Iris pigment epithelial cell (primary cell): ENCODE measurements around the gene GBF1.

ENCODE experiments used
- DNase-seq: peaks from one replicate; pipeline ENCODE4 v3.0.0-alpha.2; 2011; ENCODE audit warnings: low read depth

GBF1 gene

GRCh38 chr10:102352066-102352715, 106.9 kb downstream of the GBF1 start:
- peak; percentile 33 for DNase-seq

GRCh38 chr10:102354451-102354850, 109.1 kb downstream of the GBF1 start:
- no peak for DNase-seq

- peak; percentile 35 for DNase-seq
These were observed 113.5 kb downstream of the GBF1 start for GRCh38 chr10:102358712-102359382.

- DNase-seq: no peak
These were observed 122.1 kb downstream of the GBF1 start for GRCh38 chr10:102367441-102367840.

GRCh38 chr10:102368077-102368476, 122.7 kb downstream of the GBF1 start:
- DNase-seq: no peak

GRCh38 chr10:102371295-102371694, 126.0 kb downstream of the GBF1 start:
- DNase-seq: no peak

- DNase-seq: no peak
These were observed 129.9 kb downstream of the GBF1 start for GRCh38 chr10:102375250-102375649.

- no peak for DNase-seq
These were observed 130.5 kb downstream of the GBF1 start for GRCh38 chr10:102375867-102376266.

GRCh38 chr10:102376901-102377300, 131.6 kb downstream of the GBF1 start:
- no peak for DNase-seq

- no peak for DNase-seq
These were observed 134.1 kb downstream of the GBF1 start for GRCh38 chr10:102379383-102379782.

GRCh38 chr10:102381983-102382382, 136.7 kb downstream of the GBF1 start:
- no peak for DNase-seq

- DNase-seq: no peak
These were observed 137.5 kb downstream of the GBF1 start for GRCh38 chr10:102382871-102383270.

GRCh38 chr10:102384053-102384452, 138.7 kb downstream of the GBF1 start:
- no peak for DNase-seq

- peak; percentile 23 for DNase-seq
These were observed 139.5 kb downstream of the GBF1 start for GRCh38 chr10:102384606-102385429.

- DNase-seq: no peak
These were observed 144.6 kb downstream of the GBF1 start for GRCh38 chr10:102389894-102390293.

- DNase-seq: no peak
These were observed 147.0 kb downstream of the GBF1 start for GRCh38 chr10:102392306-102392705.

- no peak for DNase-seq
These were observed 148.2 kb downstream of the GBF1 start for GRCh38 chr10:102393411-102394078.

GRCh38 chr10:102394079-102394800, 148.9 kb downstream of the GBF1 start:
- peak; percentile 94 for DNase-seq

GRCh38 chr10:102394801-102395399, 149.6 kb downstream of the GBF1 start:
- DNase-seq: peak; percentile 57

GRCh38 chr10:102395400-102396316, 150.3 kb downstream of the GBF1 start, which contains the start of gene NFKB2:
Gene NFKB2 (plus strand): TSS chr10:102395705. CDS start chr10:102395960, 255 bp downstream.
- DNase-seq: peak; percentile 88
